ENCODE measurements around the gene CKM.

The CKM gene

GRCh38 chr19:45364696-45365095, 42.0 kb upstream of the CKM start:
- no peak overlapping the region for H3K4me3 ChIP-seq (ENCODE audit: low read depth, low read length, poor library complexity, severe bottlenecking)
- H3K27me3 ChIP-seq (ENCODE audit: insufficient read depth, low read length): no peaks in the 10 kb centered on the region
- H3K9ac ChIP-seq (ENCODE audit: low read length): no peak overlapping the region
- no peaks in the 10 kb centered on the region for H3F3A ChIP-seq (ENCODE audit: insufficient read depth, low read length)
- H2AFZ ChIP-seq (ENCODE audit: low read length): no peak overlapping the region
- peaks cover 46% of the 10 kb centered on the region; the same call in 1 of the 2 replicates for H3K36me3 ChIP-seq (ENCODE audit: insufficient read depth, low read length)
- no peak overlapping the region for H3K4me2 ChIP-seq (ENCODE audit: low read length)
- H4K20me1 ChIP-seq (ENCODE audit: insufficient read depth, low read length): no peaks in the 10 kb centered on the region
- no peak overlapping the region for H3K27ac ChIP-seq (ENCODE audit: low read depth, low read length, poor library complexity, severe bottlenecking)
- H3K9me2 ChIP-seq (ENCODE audit: low read depth, low read length): no peaks in the 10 kb centered on the region
- H3K9me3 ChIP-seq (ENCODE audit: low read length): no peaks in the 10 kb centered on the region
- H3K4me1 ChIP-seq (ENCODE audit: insufficient read depth, low read length, severe bottlenecking): peaks cover 11% of the 10 kb centered on the region
- no peaks in the 10 kb centered on the region for H3K79me2 ChIP-seq (ENCODE audit: insufficient read depth, low read length)
- TF ChIP-seq EZH2 (IDR thresholded peaks at IDR 0.05; ENCODE audit: borderline replicate concordance, low read length): no peak
- no peak for TF ChIP-seq CTCF (IDR thresholded peaks at IDR 0.05; ENCODE audit: low read length)

GRCh38 chr19:45363861-45364459, 41.3 kb upstream of the CKM start:
- Histone ChIP-seq H3K36me3 (ENCODE audit: insufficient read depth, low read length) (peaks cover 49% of the 10 kb centered on the region; the same call in 1 of the 2 replicates), H3K27ac (ENCODE audit: low read depth, low read length, poor library complexity, severe bottlenecking) (no peak overlapping the region), H3F3A (ENCODE audit: insufficient read depth, low read length) (no peaks in the 10 kb centered on the region), H3K9me3 (ENCODE audit: low read length) (no peaks in the 10 kb centered on the region), H4K20me1 (ENCODE audit: insufficient read depth, low read length) (no peaks in the 10 kb centered on the region), H3K4me1 (ENCODE audit: insufficient read depth, low read length, severe bottlenecking) (peaks cover 4% of the 10 kb centered on the region), H3K79me2 (ENCODE audit: insufficient read depth, low read length) (no peaks in the 10 kb centered on the region), H3K27me3 (ENCODE audit: insufficient read depth, low read length) (no peaks in the 10 kb centered on the region), H3K4me3 (ENCODE audit: low read depth, low read length, poor library complexity, severe bottlenecking) (no peak overlapping the region), H3K9ac (ENCODE audit: low read length) (no peak overlapping the region), H3K4me2 (ENCODE audit: low read length) (no peak overlapping the region), H2AFZ (ENCODE audit: low read length) (no peak overlapping the region), H3K9me2 (ENCODE audit: low read depth, low read length) (no peaks in the 10 kb centered on the region)
- TF ChIP-seq CTCF (IDR thresholded peaks at IDR 0.05; ENCODE audit: low read length) (no peak), EZH2 (IDR thresholded peaks at IDR 0.05; ENCODE audit: borderline replicate concordance, low read length) (no peak)

GRCh38 chr19:45362291-45362690, 39.6 kb upstream of the CKM start:
- Histone ChIP-seq H3K9me3 (ENCODE audit: low read length) (no peaks in the 10 kb centered on the region), H3K4me1 (ENCODE audit: insufficient read depth, low read length, severe bottlenecking) (no peaks in the 10 kb centered on the region), H3K9ac (ENCODE audit: low read length) (no peak overlapping the region), H3F3A (ENCODE audit: insufficient read depth, low read length) (no peaks in the 10 kb centered on the region), H3K27ac (ENCODE audit: low read depth, low read length, poor library complexity, severe bottlenecking) (peak overlapping the region; percentile 36), H3K9me2 (ENCODE audit: low read depth, low read length) (no peaks in the 10 kb centered on the region), H3K4me3 (ENCODE audit: low read depth, low read length, poor library complexity, severe bottlenecking) (no peak overlapping the region), H2AFZ (ENCODE audit: low read length) (no peak overlapping the region), H3K36me3 (ENCODE audit: insufficient read depth, low read length) (peaks cover 61% of the 10 kb centered on the region; the same call in 1 of the 2 replicates), H3K4me2 (ENCODE audit: low read length) (no peak overlapping the region), H3K27me3 (ENCODE audit: insufficient read depth, low read length) (no peaks in the 10 kb centered on the region), H3K79me2 (ENCODE audit: insufficient read depth, low read length) (no peaks in the 10 kb centered on the region), H4K20me1 (ENCODE audit: insufficient read depth, low read length) (no peaks in the 10 kb centered on the region)
- TF ChIP-seq CTCF (IDR thresholded peaks at IDR 0.05; ENCODE audit: low read length): no peak
- no peak for TF ChIP-seq EZH2 (IDR thresholded peaks at IDR 0.05; ENCODE audit: borderline replicate concordance, low read length)
